Thyroid gland (tissue), 4 donors: ENCODE data around the gene GEMIN5.

Source experiments
- CTCF ChIP-seq, 6 experiments: fragments of 200-600 bp in 3 of 6; fragments of 450-650 bp in 3 of 6; sonication (generic) in 3 of 6; IDR thresholded peaks; one replicate each; pipeline ENCODE4 v1.5.1; 2016 to 2019; ENCODE audit warnings: antibody characterized with exemption in 6 of 6, mild to moderate bottlenecking in 2 of 6, inconsistent platforms in 1 of 6, moderate library complexity in 1 of 6
- POLR2A ChIP-seq, 2 donors: fragments of 450-650 bp; IDR thresholded peaks; one replicate each; pipeline ENCODE4 v1.6.1; 2017; ENCODE audit warnings: antibody characterized with exemption in 2 of 2, mild to moderate bottlenecking in 2 of 2, moderate library complexity in 1 of 2

DNA sequence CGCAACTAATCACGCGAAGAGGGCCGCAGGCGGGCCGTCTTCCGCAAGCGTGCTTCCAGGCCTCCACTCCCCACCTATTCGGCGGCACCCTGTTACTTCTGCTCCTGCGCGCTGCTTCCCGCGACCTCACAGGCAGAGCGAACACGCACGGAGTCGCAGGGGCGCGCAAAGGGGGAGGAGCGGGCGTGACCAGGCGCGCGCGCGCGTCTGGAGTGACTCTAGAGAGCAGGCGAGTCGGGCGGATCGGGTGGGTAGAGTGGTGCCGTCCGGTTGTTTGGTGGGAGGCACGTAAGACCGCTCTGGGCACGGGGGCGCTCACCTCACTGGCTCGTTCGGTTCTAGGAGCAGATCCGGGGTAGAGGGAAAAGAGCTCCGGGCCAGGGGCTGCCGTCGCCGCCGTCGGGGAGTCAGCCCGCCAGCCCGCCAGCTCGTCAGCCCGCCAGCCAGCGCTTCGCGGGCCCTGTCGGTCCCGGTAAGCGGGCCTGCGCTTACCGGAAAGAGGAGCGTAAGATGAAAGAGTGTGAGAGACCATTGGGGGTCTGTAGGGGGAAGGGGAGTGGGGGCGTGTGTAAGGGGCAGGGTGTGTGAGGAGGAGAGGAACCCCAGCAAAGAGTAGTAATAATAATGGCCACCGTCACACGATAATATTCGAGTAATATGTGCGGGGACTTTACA, 79.6 kb downstream of the GEMIN5 start, which contains the start of gene CNOT8:
- peak; percentile 86 to 93 for TF ChIP-seq POLR2A (IDR thresholded peaks at IDR 0.05)
- TF ChIP-seq CTCF (IDR thresholded peaks at IDR 0.05) = no peak
